Hepatocyte (in vitro differentiated cells): Measurements from ENCODE around the gene FAM24A.

Experiments
- EZH2 ChIP-seq: fragments of 200-600 bp; sonication (generic); IDR thresholded peaks from 2 replicates; pipeline ENCODE4 v1.6.1; 2016; ENCODE audit warnings: antibody characterized with exemption, mild to moderate bottlenecking, borderline replicate concordance
- EZH2phosphoT487 ChIP-seq: fragments of 200-600 bp; sonication (generic); IDR thresholded peaks from one replicate; pipeline ENCODE4 v1.6.1; 2018; ENCODE audit warnings: antibody characterized with exemption, mild to moderate bottlenecking, low read depth, moderate library complexity; ENCODE audit not compliant: unreplicated experiment, severe bottlenecking
- TF ChIP-seq, protein P1 (sequence below): fragments of 200-600 bp; sonication (generic); IDR thresholded peaks from 2 replicates; pipeline ENCODE4 v1.5.1; 2016; ENCODE audit warnings: antibody characterized with exemption, mild to moderate bottlenecking; ENCODE audit not compliant: poor library complexity

DNA sequence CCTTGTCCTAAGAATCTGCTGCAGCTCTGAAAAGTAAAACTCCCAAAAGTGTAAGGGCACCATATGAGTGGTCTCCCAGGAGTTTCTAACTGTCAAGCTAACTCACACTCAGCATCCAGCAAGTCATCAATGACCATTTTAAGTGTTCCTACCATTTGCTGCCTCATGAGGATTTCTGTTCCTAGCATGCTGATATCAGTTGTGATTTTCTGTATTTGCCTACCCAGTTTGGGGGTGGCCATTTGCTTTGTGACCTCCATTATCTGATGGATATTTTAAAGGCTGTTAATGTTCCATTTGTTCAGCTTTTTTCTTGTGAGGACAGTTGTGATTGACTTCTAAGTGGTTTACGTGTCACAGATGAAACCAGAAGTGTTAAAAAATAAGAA, 33.9 kb upstream of the FAM24A start:
- TF ChIP-seq, protein P1, sequence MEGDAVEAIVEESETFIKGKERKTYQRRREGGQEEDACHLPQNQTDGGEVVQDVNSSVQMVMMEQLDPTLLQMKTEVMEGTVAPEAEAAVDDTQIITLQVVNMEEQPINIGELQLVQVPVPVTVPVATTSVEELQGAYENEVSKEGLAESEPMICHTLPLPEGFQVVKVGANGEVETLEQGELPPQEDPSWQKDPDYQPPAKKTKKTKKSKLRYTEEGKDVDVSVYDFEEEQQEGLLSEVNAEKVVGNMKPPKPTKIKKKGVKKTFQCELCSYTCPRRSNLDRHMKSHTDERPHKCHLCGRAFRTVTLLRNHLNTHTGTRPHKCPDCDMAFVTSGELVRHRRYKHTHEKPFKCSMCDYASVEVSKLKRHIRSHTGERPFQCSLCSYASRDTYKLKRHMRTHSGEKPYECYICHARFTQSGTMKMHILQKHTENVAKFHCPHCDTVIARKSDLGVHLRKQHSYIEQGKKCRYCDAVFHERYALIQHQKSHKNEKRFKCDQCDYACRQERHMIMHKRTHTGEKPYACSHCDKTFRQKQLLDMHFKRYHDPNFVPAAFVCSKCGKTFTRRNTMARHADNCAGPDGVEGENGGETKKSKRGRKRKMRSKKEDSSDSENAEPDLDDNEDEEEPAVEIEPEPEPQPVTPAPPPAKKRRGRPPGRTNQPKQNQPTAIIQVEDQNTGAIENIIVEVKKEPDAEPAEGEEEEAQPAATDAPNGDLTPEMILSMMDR = no peak
- TF ChIP-seq EZH2phosphoT487 (no peak), EZH2 (no peak)
